ENCODE results near the gene RNF183. TPM values are rescaled to one million over a fixed set of nuclear protein-coding genes. Genes with fewer than 3 reads are reported as not detected.
A peak's percentile ranks its signal among the peaks of the same experiment; 100 is the strongest.

Gene RNF183
- total RNA-seq, 2 experiments from 2014 or later: not detected

GRCh38 chr9:113331780-113332179 lies 28.6 kb upstream of the RNF183 start:
- no peak overlapping the region for H3K27ac Mint-ChIP-seq

GRCh38 chr9:113328045-113328782 lies 25.0 kb upstream of the RNF183 start:
- Mint-ChIP-seq H3K27me3 (no peaks in the 10 kb centered on the region), H3K36me3 (no peaks in the 10 kb centered on the region), H3K9me3 (no peaks in the 10 kb centered on the region), H3K27ac (no peak overlapping the region), H3K4me3 (no peak overlapping the region), H3K4me1 (no peaks in the 10 kb centered on the region)
- no peak for DNase-seq

More at GRCh38 chr9:113331780-113332179, 28.6 kb upstream of the RNF183 start:
- Mint-ChIP-seq H3K36me3 (no peaks in the 10 kb centered on the region), H3K4me3 (no peak overlapping the region), H3K4me1 (no peaks in the 10 kb centered on the region), H3K9me3 (no peaks in the 10 kb centered on the region), H3K27me3 (no peaks in the 10 kb centered on the region)
- DNase-seq: no peak

GRCh38 chr9:113326230-113326629 lies 23.1 kb upstream of the RNF183 start:
- no peak for DNase-seq
- H3K36me3 Mint-ChIP-seq: no peaks in the 10 kb centered on the region
- no peak overlapping the region for H3K27ac Mint-ChIP-seq
- no peaks in the 10 kb centered on the region for H3K9me3 Mint-ChIP-seq
- no peaks in the 10 kb centered on the region for H3K4me1 Mint-ChIP-seq
- no peak overlapping the region for H3K4me3 Mint-ChIP-seq
- H3K27me3 Mint-ChIP-seq: no peaks in the 10 kb centered on the region

- Mint-ChIP-seq H3K27ac (no peak overlapping the region), H3K4me1 (no peaks in the 10 kb centered on the region), H3K27me3 (no peaks in the 10 kb centered on the region), H3K9me3 (no peaks in the 10 kb centered on the region), H3K4me3 (no peak overlapping the region), H3K36me3 (peaks cover 2% of the 10 kb centered on the region)
- no peak for DNase-seq
Measured at GRCh38 chr9:113322671-113323070, 19.5 kb upstream of the RNF183 start.

GRCh38 chr9:113320051-113320450 lies 16.9 kb upstream of the RNF183 start:
- no peak for DNase-seq
- no peak overlapping the region for H3K27ac Mint-ChIP-seq
- H3K4me1 Mint-ChIP-seq: no peaks in the 10 kb centered on the region
- H3K9me3 Mint-ChIP-seq: no peaks in the 10 kb centered on the region
- H3K36me3 Mint-ChIP-seq: peaks cover 2% of the 10 kb centered on the region
- no peak overlapping the region for H3K4me3 Mint-ChIP-seq
- no peaks in the 10 kb centered on the region for H3K27me3 Mint-ChIP-seq

- Mint-ChIP-seq H3K27ac (no peak overlapping the region), H3K4me3 (no peak overlapping the region), H3K4me1 (no peaks in the 10 kb centered on the region), H3K27me3 (no peaks in the 10 kb centered on the region), H3K36me3 (peaks cover 2% of the 10 kb centered on the region), H3K9me3 (no peaks in the 10 kb centered on the region)
- no peak for DNase-seq
Measured at GRCh38 chr9:113319054-113319453, 15.9 kb upstream of the RNF183 start.

GRCh38 chr9:113317777-113318176 lies 14.6 kb upstream of the RNF183 start:
- Mint-ChIP-seq H3K27ac (no peak overlapping the region), H3K4me3 (no peak overlapping the region), H3K4me1 (no peaks in the 10 kb centered on the region), H3K9me3 (no peaks in the 10 kb centered on the region), H3K27me3 (no peaks in the 10 kb centered on the region), H3K36me3 (peaks cover 2% of the 10 kb centered on the region)
- DNase-seq: no peak

- Mint-ChIP-seq H3K36me3 (peaks cover 2% of the 10 kb centered on the region), H3K9me3 (no peaks in the 10 kb centered on the region), H3K4me3 (no peak overlapping the region), H3K27ac (no peak overlapping the region), H3K27me3 (no peaks in the 10 kb centered on the region), H3K4me1 (no peaks in the 10 kb centered on the region)
- no peak for DNase-seq
Measured at GRCh38 chr9:113316030-113316429, 12.9 kb upstream of the RNF183 start.

- Mint-ChIP-seq H3K9me3 (no peaks in the 10 kb centered on the region), H3K27ac (no peak overlapping the region), H3K4me1 (no peaks in the 10 kb centered on the region), H3K4me3 (no peak overlapping the region), H3K36me3 (peaks cover 2% of the 10 kb centered on the region), H3K27me3 (no peaks in the 10 kb centered on the region)
- DNase-seq: no peak
Measured at GRCh38 chr9:113315231-113315630, 12.1 kb upstream of the RNF183 start.

- Mint-ChIP-seq H3K27me3 (no peaks in the 10 kb centered on the region), H3K36me3 (no peaks in the 10 kb centered on the region), H3K9me3 (no peaks in the 10 kb centered on the region), H3K4me3 (no peak overlapping the region), H3K4me1 (no peaks in the 10 kb centered on the region), H3K27ac (no peak overlapping the region)
- DNase-seq: no peak
Measured at GRCh38 chr9:113313261-113313660, 10.1 kb upstream of the RNF183 start.

GRCh38 chr9:113311961-113312360 lies 8.8 kb upstream of the RNF183 start:
- no peaks in the 10 kb centered on the region for H3K27me3 Mint-ChIP-seq
- DNase-seq: no peak
- H3K9me3 Mint-ChIP-seq: no peaks in the 10 kb centered on the region
- H3K27ac Mint-ChIP-seq: no peak overlapping the region
- H3K4me1 Mint-ChIP-seq: no peaks in the 10 kb centered on the region
- H3K4me3 Mint-ChIP-seq: no peak overlapping the region
- H3K36me3 Mint-ChIP-seq: no peaks in the 10 kb centered on the region

GRCh38 chr9:113310538-113310937 lies 7.4 kb upstream of the RNF183 start:
- no peak overlapping the region for H3K4me3 Mint-ChIP-seq
- no peaks in the 10 kb centered on the region for H3K27me3 Mint-ChIP-seq
- no peak for DNase-seq
- no peak overlapping the region for H3K27ac Mint-ChIP-seq
- no peaks in the 10 kb centered on the region for H3K36me3 Mint-ChIP-seq
- no peaks in the 10 kb centered on the region for H3K4me1 Mint-ChIP-seq
- H3K9me3 Mint-ChIP-seq: no peaks in the 10 kb centered on the region

GRCh38 chr9:113309204-113309813 lies 6.1 kb upstream of the RNF183 start:
- Mint-ChIP-seq H3K9me3 (no peaks in the 10 kb centered on the region), H3K27me3 (no peaks in the 10 kb centered on the region), H3K36me3 (no peaks in the 10 kb centered on the region), H3K27ac (no peak overlapping the region), H3K4me1 (no peaks in the 10 kb centered on the region), H3K4me3 (no peak overlapping the region)
- DNase-seq: peak; percentile 11

- no peaks in the 10 kb centered on the region for H3K4me1 Mint-ChIP-seq
- H3K36me3 Mint-ChIP-seq: no peaks in the 10 kb centered on the region
- H3K27ac Mint-ChIP-seq: no peak overlapping the region
- H3K27me3 Mint-ChIP-seq: no peaks in the 10 kb centered on the region
- H3K9me3 Mint-ChIP-seq: no peaks in the 10 kb centered on the region
- DNase-seq: no peak
- H3K4me3 Mint-ChIP-seq: no peak overlapping the region
Measured at GRCh38 chr9:113307396-113307975, 4.3 kb upstream of the RNF183 start.

GRCh38 chr9:113306566-113306965 lies 3.4 kb upstream of the RNF183 start:
- no peaks in the 10 kb centered on the region for H3K4me1 Mint-ChIP-seq
- no peaks in the 10 kb centered on the region for H3K9me3 Mint-ChIP-seq
- no peak for DNase-seq
- no peaks in the 10 kb centered on the region for H3K27me3 Mint-ChIP-seq
- no peak overlapping the region for H3K4me3 Mint-ChIP-seq
- no peak overlapping the region for H3K27ac Mint-ChIP-seq
- H3K36me3 Mint-ChIP-seq: no peaks in the 10 kb centered on the region

- no peaks in the 10 kb centered on the region for H3K27me3 Mint-ChIP-seq
- no peak overlapping the region for H3K4me3 Mint-ChIP-seq
- no peak overlapping the region for H3K27ac Mint-ChIP-seq
Measured at GRCh38 chr9:113301548-113301947, 1.6 kb downstream of the RNF183 start.

More at GRCh38 chr9:113301548-113301947, 1.6 kb downstream of the RNF183 start:
- DNase-seq: no peak
- Mint-ChIP-seq H3K4me1 (no peaks in the 10 kb centered on the region), H3K36me3 (no peaks in the 10 kb centered on the region), H3K9me3 (no peaks in the 10 kb centered on the region)

Measured in activated naive CD8-positive, alpha-beta T cell treated with anti-CD3 and anti-CD28 coated beads for 36 hours (primary cell).